ENCODE data around the gene NR2F6.

DNA sequence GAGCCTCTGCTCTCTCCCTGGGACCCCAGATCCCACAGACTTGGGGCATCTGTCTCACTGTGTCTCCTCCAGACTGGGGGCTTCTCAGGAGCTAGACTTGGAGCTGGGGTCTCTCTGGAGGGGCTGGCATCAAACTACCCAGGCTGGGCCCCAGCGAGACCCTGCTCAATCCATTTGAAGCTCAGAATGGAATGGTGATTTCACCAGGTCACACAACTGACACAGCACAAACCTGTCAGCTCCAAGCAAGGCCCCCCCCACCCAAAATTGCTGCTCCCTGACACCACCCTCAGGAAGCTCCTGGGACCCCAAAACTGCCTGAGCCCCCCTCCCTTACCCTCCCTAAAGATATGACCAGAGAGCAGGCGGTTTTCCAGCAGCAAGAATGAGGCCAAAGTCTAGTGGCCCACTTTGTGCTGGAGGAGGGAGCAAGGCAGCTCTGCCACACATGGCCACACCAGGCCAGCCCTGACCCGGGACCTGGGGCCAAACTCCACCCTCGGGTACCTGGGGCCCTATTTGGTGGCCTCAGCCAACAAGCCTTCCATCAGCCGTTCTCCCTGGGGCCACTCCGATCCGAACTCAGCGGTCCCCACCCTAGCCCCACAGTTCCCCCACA, 2.4 kb downstream of the NR2F6 start:
- TF ChIP-seq, protein P1, sequence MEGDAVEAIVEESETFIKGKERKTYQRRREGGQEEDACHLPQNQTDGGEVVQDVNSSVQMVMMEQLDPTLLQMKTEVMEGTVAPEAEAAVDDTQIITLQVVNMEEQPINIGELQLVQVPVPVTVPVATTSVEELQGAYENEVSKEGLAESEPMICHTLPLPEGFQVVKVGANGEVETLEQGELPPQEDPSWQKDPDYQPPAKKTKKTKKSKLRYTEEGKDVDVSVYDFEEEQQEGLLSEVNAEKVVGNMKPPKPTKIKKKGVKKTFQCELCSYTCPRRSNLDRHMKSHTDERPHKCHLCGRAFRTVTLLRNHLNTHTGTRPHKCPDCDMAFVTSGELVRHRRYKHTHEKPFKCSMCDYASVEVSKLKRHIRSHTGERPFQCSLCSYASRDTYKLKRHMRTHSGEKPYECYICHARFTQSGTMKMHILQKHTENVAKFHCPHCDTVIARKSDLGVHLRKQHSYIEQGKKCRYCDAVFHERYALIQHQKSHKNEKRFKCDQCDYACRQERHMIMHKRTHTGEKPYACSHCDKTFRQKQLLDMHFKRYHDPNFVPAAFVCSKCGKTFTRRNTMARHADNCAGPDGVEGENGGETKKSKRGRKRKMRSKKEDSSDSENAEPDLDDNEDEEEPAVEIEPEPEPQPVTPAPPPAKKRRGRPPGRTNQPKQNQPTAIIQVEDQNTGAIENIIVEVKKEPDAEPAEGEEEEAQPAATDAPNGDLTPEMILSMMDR (conservative IDR thresholded peaks at IDR 0.05; ENCODE audit: low read length): no peak
- TF ChIP-seq EZH2phosphoT487 (IDR thresholded peaks at IDR 0.05; ENCODE audit: borderline replicate concordance): no peak
